ENCODE results near the gene GAS6. TPM values are rescaled to one million over a fixed set of nuclear protein-coding genes. Genes with fewer than 3 reads are reported as not detected.
A peak's percentile ranks its signal among the peaks of the same experiment; 100 is the strongest.

GAS6 gene
- total RNA-seq, 1 donor = 216 TPM

GRCh38 chr13:113904411-113904810, 40.5 kb upstream of the GAS6 start:
- TF ChIP-seq, protein P1, sequence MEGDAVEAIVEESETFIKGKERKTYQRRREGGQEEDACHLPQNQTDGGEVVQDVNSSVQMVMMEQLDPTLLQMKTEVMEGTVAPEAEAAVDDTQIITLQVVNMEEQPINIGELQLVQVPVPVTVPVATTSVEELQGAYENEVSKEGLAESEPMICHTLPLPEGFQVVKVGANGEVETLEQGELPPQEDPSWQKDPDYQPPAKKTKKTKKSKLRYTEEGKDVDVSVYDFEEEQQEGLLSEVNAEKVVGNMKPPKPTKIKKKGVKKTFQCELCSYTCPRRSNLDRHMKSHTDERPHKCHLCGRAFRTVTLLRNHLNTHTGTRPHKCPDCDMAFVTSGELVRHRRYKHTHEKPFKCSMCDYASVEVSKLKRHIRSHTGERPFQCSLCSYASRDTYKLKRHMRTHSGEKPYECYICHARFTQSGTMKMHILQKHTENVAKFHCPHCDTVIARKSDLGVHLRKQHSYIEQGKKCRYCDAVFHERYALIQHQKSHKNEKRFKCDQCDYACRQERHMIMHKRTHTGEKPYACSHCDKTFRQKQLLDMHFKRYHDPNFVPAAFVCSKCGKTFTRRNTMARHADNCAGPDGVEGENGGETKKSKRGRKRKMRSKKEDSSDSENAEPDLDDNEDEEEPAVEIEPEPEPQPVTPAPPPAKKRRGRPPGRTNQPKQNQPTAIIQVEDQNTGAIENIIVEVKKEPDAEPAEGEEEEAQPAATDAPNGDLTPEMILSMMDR (IDR thresholded peaks at IDR 0.05; ENCODE audit: insufficient read depth, low read depth, low read length) = peak; percentile 73
- peak; percentile 65 for DNase-seq (ENCODE audit: low read depth)
- H3K4me3 ChIP-seq (ENCODE audit: low read depth, low read length) = no peak overlapping the region

- TF ChIP-seq, protein P1 (IDR thresholded peaks at IDR 0.05; ENCODE audit: insufficient read depth, low read depth, low read length) = no peak
- no peak for DNase-seq (ENCODE audit: low read depth)
- no peak overlapping the region for H3K4me3 ChIP-seq (ENCODE audit: low read depth, low read length)
Observed at GRCh38 chr13:113903912-113904311, 40.0 kb upstream of the GAS6 start.

DNA sequence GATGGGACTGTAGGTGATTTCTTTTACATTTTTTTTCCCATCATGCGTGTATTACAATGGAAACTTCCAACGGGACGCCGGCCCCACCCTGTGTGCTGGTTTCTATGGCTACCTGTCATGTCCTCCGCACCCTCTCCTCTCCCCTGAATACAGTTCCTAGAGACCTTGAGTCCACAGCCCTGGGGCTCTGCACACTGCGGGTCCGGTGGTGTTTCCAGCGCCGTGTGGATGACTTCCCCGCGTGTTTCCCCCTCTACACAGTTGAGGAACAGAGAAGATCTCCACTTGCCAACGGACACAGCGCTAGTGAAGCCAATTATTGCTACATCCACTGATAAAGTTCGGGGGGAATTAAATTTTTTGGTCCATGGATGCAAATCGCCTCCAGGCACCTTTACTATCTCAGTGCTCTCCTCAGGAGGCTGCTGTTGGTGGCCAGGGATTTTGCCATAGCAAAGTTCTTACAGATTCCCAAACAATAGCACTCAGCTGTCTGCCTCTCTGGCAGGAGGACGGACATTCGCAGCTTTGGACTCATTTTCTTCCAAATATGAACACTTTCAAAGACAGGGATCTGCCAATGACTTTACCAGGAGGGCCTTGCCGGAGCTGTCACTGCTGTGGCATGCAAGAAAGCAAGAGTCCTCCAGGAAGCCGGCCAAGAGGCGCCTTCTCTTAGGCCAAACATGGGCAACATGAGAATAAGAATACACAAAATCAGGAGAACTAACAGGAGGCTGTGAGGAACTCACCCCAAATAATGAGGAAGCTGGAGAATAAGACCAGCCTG, 39.3 kb upstream of the GAS6 start:
- no peak for DNase-seq (ENCODE audit: low read depth)
- TF ChIP-seq, protein P1 (IDR thresholded peaks at IDR 0.05; ENCODE audit: insufficient read depth, low read depth, low read length) = no peak
- H3K4me3 ChIP-seq (ENCODE audit: low read depth, low read length) = no peak overlapping the region

DNA sequence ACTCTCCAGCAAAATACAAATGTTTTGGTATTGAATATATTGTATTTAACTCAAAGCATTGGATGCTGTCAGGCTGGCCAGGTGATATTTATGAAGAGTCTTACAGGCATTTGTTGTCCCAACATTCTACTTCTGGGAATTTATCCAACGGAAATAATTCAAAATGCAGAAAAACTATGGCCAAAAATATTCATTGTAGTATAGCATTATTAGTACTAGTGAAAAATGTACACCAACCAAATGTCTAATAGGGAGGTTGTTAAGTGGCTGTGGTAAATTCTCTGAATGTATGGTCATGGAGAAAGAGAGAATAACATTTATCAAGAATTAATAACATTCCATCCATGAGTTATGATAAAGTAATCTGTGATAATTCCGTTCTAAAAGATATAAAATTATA, 38.6 kb upstream of the GAS6 start:
- no peak overlapping the region for H3K4me3 ChIP-seq (ENCODE audit: low read depth, low read length)
- DNase-seq (ENCODE audit: low read depth) = no peak
- TF ChIP-seq, protein P1 (IDR thresholded peaks at IDR 0.05; ENCODE audit: insufficient read depth, low read depth, low read length) = no peak

GRCh38 chr13:113901642-113902041, 37.8 kb upstream of the GAS6 start:
- TF ChIP-seq, protein P1 (IDR thresholded peaks at IDR 0.05; ENCODE audit: insufficient read depth, low read depth, low read length) = no peak
- no peak for DNase-seq (ENCODE audit: low read depth)

GRCh38 chr13:113901231-113901630, 37.4 kb upstream of the GAS6 start:
- H3K4me3 ChIP-seq (ENCODE audit: low read depth, low read length) = no peak overlapping the region
- TF ChIP-seq, protein P1 (IDR thresholded peaks at IDR 0.05; ENCODE audit: insufficient read depth, low read depth, low read length) = no peak
- no peak for DNase-seq (ENCODE audit: low read depth)

More at GRCh38 chr13:113901642-113902041, 37.8 kb upstream of the GAS6 start:
- H3K4me3 ChIP-seq (ENCODE audit: low read depth, low read length) = no peak overlapping the region
